Activated naive CD4-positive, alpha-beta T cell treated with anti-CD3 and anti-CD28 coated beads, Interleukin-2, amount 10 ng/mL, durations not matched to agents 7 days and 5 days (primary cell): Measurements from ENCODE around the gene C4B.
"Not testable (repeated sequence)": the region's sequence is repeated elsewhere in the genome, so short reads cannot be mapped to it uniquely, and the experiment has no call there.

Experiments
- CTCF ChIA-PET: fragments of 350-600 bp; sonication (Branson Sonifier 250); formaldehyde crosslinking; loops from one replicate; lab custom pipeline; 2021; ENCODE audit warnings: antibody characterized with exemption; lab: Charles Lee
- DNase-seq: peaks from one replicate; pipeline ENCODE4 v3.0.0-alpha.2; 2020
- H3K27ac Mint-ChIP-seq: one replicate; pipeline ENCODE4 v1.8.0; 2021; ENCODE audit warnings: mild to moderate bottlenecking, moderate library complexity, mixed read lengths
- H3K27me3 Mint-ChIP-seq: one replicate; pipeline ENCODE4 v1.8.0; 2021; ENCODE audit warnings: mild to moderate bottlenecking, mixed read lengths
- H3K36me3 Mint-ChIP-seq: one replicate; pipeline ENCODE4 v1.8.0; 2021; ENCODE audit warnings: mixed read lengths
- H3K4me1 Mint-ChIP-seq: one replicate; pipeline ENCODE4 v1.8.0; 2021; ENCODE audit warnings: mixed read lengths
- H3K4me3 Mint-ChIP-seq: one replicate; pipeline ENCODE4 v1.8.0; 2021; ENCODE audit warnings: mild to moderate bottlenecking, moderate library complexity, mixed read lengths
- H3K9me3 Mint-ChIP-seq: one replicate; pipeline ENCODE4 v1.8.0; 2021; ENCODE audit warnings: mixed read lengths

Gene C4B

GRCh38 chr6:32037598-32038524 is 23.3 kb downstream of the C4B start, which contains the start of gene CYP21A2:
Gene CYP21A2, plus strand, starts transcription at chr6:32038415. Its CDS starts 8 bp downstream, at chr6:32038423.
- H3K4me3 Mint-ChIP-seq, CTCF ChIA-PET, H3K27me3 Mint-ChIP-seq, DNase-seq, H3K36me3 Mint-ChIP-seq, H3K27ac Mint-ChIP-seq, H3K9me3 Mint-ChIP-seq, H3K4me1 Mint-ChIP-seq: not testable (repeated sequence)

- DNase-seq, CTCF ChIA-PET, H3K4me3 Mint-ChIP-seq, H3K9me3 Mint-ChIP-seq, H3K27me3 Mint-ChIP-seq, H3K36me3 Mint-ChIP-seq, H3K27ac Mint-ChIP-seq, H3K4me1 Mint-ChIP-seq: not testable (repeated sequence)
These were observed 24.3 kb downstream of the C4B start for GRCh38 chr6:32038878-32039277.

- H3K27me3 Mint-ChIP-seq, H3K36me3 Mint-ChIP-seq, H3K27ac Mint-ChIP-seq, H3K9me3 Mint-ChIP-seq, H3K4me3 Mint-ChIP-seq, H3K4me1 Mint-ChIP-seq, CTCF ChIA-PET, DNase-seq: not testable (repeated sequence)
These were observed 25.0 kb downstream of the C4B start for GRCh38 chr6:32039321-32040274.

- H3K4me1 Mint-ChIP-seq, DNase-seq, CTCF ChIA-PET, H3K36me3 Mint-ChIP-seq, H3K9me3 Mint-ChIP-seq, H3K4me3 Mint-ChIP-seq, H3K27me3 Mint-ChIP-seq, H3K27ac Mint-ChIP-seq: not testable (repeated sequence)
These were observed 25.9 kb downstream of the C4B start for GRCh38 chr6:32040299-32041049.

- H3K27ac Mint-ChIP-seq, DNase-seq, H3K27me3 Mint-ChIP-seq, H3K36me3 Mint-ChIP-seq, H3K4me3 Mint-ChIP-seq, H3K9me3 Mint-ChIP-seq, CTCF ChIA-PET, H3K4me1 Mint-ChIP-seq: not testable (repeated sequence)
These were observed 26.4 kb downstream of the C4B start for GRCh38 chr6:32041050-32041321.

- H3K36me3 Mint-ChIP-seq, CTCF ChIA-PET, H3K27me3 Mint-ChIP-seq, H3K4me1 Mint-ChIP-seq, H3K9me3 Mint-ChIP-seq, H3K4me3 Mint-ChIP-seq, DNase-seq, H3K27ac Mint-ChIP-seq: not testable (repeated sequence)
These were observed 26.8 kb downstream of the C4B start for GRCh38 chr6:32041385-32041784.

- H3K27ac Mint-ChIP-seq, H3K4me3 Mint-ChIP-seq, H3K4me1 Mint-ChIP-seq, H3K36me3 Mint-ChIP-seq, H3K27me3 Mint-ChIP-seq, H3K9me3 Mint-ChIP-seq, CTCF ChIA-PET, DNase-seq: not testable (repeated sequence)
These were observed 27.7 kb downstream of the C4B start for GRCh38 chr6:32042276-32042675.

GRCh38 chr6:32043589-32044380 is 29.2 kb downstream of the C4B start:
- H3K27me3 Mint-ChIP-seq, H3K27ac Mint-ChIP-seq, DNase-seq, H3K9me3 Mint-ChIP-seq, CTCF ChIA-PET, H3K36me3 Mint-ChIP-seq, H3K4me1 Mint-ChIP-seq, H3K4me3 Mint-ChIP-seq: not testable (repeated sequence)

GRCh38 chr6:32044916-32045315 is 30.3 kb downstream of the C4B start:
- CTCF ChIA-PET, H3K27me3 Mint-ChIP-seq, H3K9me3 Mint-ChIP-seq, H3K27ac Mint-ChIP-seq, H3K4me3 Mint-ChIP-seq, DNase-seq, H3K36me3 Mint-ChIP-seq, H3K4me1 Mint-ChIP-seq: not testable (repeated sequence)

GRCh38 chr6:32045811-32046449 is 31.3 kb downstream of the C4B start:
- CTCF ChIA-PET = no interaction called here
- peaks cover 16% of the 10 kb centered on the region for H3K27me3 Mint-ChIP-seq
- no peak overlapping the region for H3K27ac Mint-ChIP-seq
- peaks cover 2% of the 10 kb centered on the region for H3K4me1 Mint-ChIP-seq
- no peaks in the 10 kb centered on the region for H3K9me3 Mint-ChIP-seq
- no peak for DNase-seq
- H3K36me3 Mint-ChIP-seq = no peaks in the 10 kb centered on the region
- no peak overlapping the region for H3K4me3 Mint-ChIP-seq

- Mint-ChIP-seq H3K4me3 (no peak overlapping the region), H3K27me3 (peaks cover 17% of the 10 kb centered on the region), H3K36me3 (no peaks in the 10 kb centered on the region), H3K4me1 (peaks cover 2% of the 10 kb centered on the region), H3K9me3 (no peaks in the 10 kb centered on the region), H3K27ac (no peak overlapping the region)
- no peak for DNase-seq
- CTCF ChIA-PET = no interaction called here
These were observed 32.0 kb downstream of the C4B start for GRCh38 chr6:32046450-32047083.

- Mint-ChIP-seq H3K27ac (no peak overlapping the region), H3K27me3 (peaks cover 17% of the 10 kb centered on the region), H3K4me1 (peaks cover 2% of the 10 kb centered on the region), H3K36me3 (no peaks in the 10 kb centered on the region), H3K4me3 (no peak overlapping the region), H3K9me3 (no peaks in the 10 kb centered on the region)
- no peak for DNase-seq
- CTCF ChIA-PET = no interaction called here
These were observed 32.5 kb downstream of the C4B start for GRCh38 chr6:32047084-32047478.

GRCh38 chr6:32047539-32047854 is 32.9 kb downstream of the C4B start:
- peaks cover 17% of the 10 kb centered on the region for H3K27me3 Mint-ChIP-seq
- H3K9me3 Mint-ChIP-seq = no peaks in the 10 kb centered on the region
- no peak overlapping the region for H3K4me3 Mint-ChIP-seq
- H3K4me1 Mint-ChIP-seq = peaks cover 2% of the 10 kb centered on the region
- CTCF ChIA-PET = interaction anchor here (1.4 kb wide), 1 partner anchor 738 kb away, joined by 5 read pairs; no protein-coding TSS in a partner anchor
- no peaks in the 10 kb centered on the region for H3K36me3 Mint-ChIP-seq
- DNase-seq = no peak
- no peak overlapping the region for H3K27ac Mint-ChIP-seq
